ENCODE results near the gene NBAS. TPM values are rescaled to one million over a fixed set of nuclear protein-coding genes. Genes with fewer than 3 reads are reported as not detected.

NBAS gene
- total RNA-seq, 1 experiment from 2014 or later, result 32.5 TPM

- Histone ChIP-seq H2BK15ac (ENCODE audit: low read depth, low read length) (no peak overlapping the region), H4K8ac (replicated peaks; ENCODE audit: insufficient read length, low read depth, low read length) (no peak overlapping the region), H2AFZ (ENCODE audit: low read length) (no peak overlapping the region), H3K23ac (ENCODE audit: insufficient read length, low read depth, low read length) (no peak overlapping the region), H2BK5ac (ENCODE audit: insufficient read length, low read length) (no peak overlapping the region), H2BK120ac (ENCODE audit: low read depth, low read length, poor library complexity, severe bottlenecking) (no peak overlapping the region), H3K4me1 (ENCODE audit: insufficient read depth, low read length) (peaks cover 3% of the 10 kb centered on the region; the same call in 1 of the 2 replicates), H3K4me2 (ENCODE audit: insufficient read depth, insufficient read length, low read length) (no peak overlapping the region), H3K23me2 (ENCODE audit: insufficient read length, low read depth, low read length, poor library complexity, severe bottlenecking) (no peaks in the 10 kb centered on the region), H3K79me1 (ENCODE audit: insufficient read depth, low read depth, low read length, poor library complexity, severe bottlenecking) (no peaks in the 10 kb centered on the region), H3K14ac (ENCODE audit: insufficient read depth, low read length) (no peak overlapping the region), H3K9ac (ENCODE audit: extremely low read depth, insufficient read length, low read length) (no peak overlapping the region), H4K91ac (ENCODE audit: insufficient read length, low read depth, low read length) (no peak overlapping the region), H3T11ph (ENCODE audit: low read length) (no peak overlapping the region), H2BK12ac (ENCODE audit: insufficient read length, low read depth, low read length) (no peak overlapping the region), H3K27me3 (ENCODE audit: insufficient read depth, low read length) (no peaks in the 10 kb centered on the region), H3K4ac (ENCODE audit: low read depth, low read length) (no peak overlapping the region), H2AK5ac (ENCODE audit: insufficient read length, low read length) (no peak overlapping the region), H3K79me2 (ENCODE audit: insufficient read depth, low read length) (no peaks in the 10 kb centered on the region), H3K9me3 (ENCODE audit: control insufficient read depth, low read depth, low read length) (no peaks in the 10 kb centered on the region), H3K56ac (ENCODE audit: insufficient read length, low read depth, low read length) (no peak overlapping the region), H3K27ac (ENCODE audit: insufficient read length, low read depth, low read length) (no peak overlapping the region), H3K18ac (ENCODE audit: insufficient read length, low read depth, low read length) (no peak overlapping the region), H2BK20ac (ENCODE audit: low read depth, low read length, poor library complexity, severe bottlenecking) (no peak overlapping the region), H4K5ac (ENCODE audit: insufficient read length, low read depth, low read length) (no peak overlapping the region), H4K20me1 (ENCODE audit: control insufficient read depth, insufficient read depth, insufficient read length) (no peaks in the 10 kb centered on the region)
- H3K27ac Mint-ChIP-seq, result no peak overlapping the region; a peak in 1 of 7 replicates
- DNase-seq, result no peak
- no peak overlapping the region for H3K4me3 Mint-ChIP-seq
- H3K27me3 Mint-ChIP-seq (ENCODE audit: low read depth), result no peaks in the 10 kb centered on the region
- no CpG with 5 or more reads among the region's 5 CpGs for WGBS (ENCODE audit: extremely low coverage, insufficient read length, low lambda C conversion rate)
- H3K9me3 Mint-ChIP-seq, result no peaks in the 10 kb centered on the region
- H3K4me1 Mint-ChIP-seq, result peaks cover 22 to 26% of the 10 kb centered on the region in 2 experiments
- TF ChIP-seq CTCF (conservative IDR thresholded peaks at IDR 0.05), result no peak
- H3K36me3 Mint-ChIP-seq (ENCODE audit: insufficient read depth in 1 of 3, low read depth in 3 of 3), result peaks cover 0 to 5% (median 3%) of the 10 kb centered on the region in 3 experiments; a peak in 4 of 7 replicates
These were observed 201.2 kb downstream of the NBAS start for GRCh38 chr2:15359716-15360531.
